NAMALWA (cell line): ENCODE measurements around the gene IL10RA.
"Not testable (repeated sequence)": the region's sequence is repeated elsewhere in the genome, so short reads cannot be mapped to it uniquely, and the experiment has no call there.

Source experiments
- DNase-seq: peaks from one replicate; pipeline ENCODE4 v3.0.0-alpha.2; 2015; ENCODE audit warnings: low spot score

Gene IL10RA

DNA sequence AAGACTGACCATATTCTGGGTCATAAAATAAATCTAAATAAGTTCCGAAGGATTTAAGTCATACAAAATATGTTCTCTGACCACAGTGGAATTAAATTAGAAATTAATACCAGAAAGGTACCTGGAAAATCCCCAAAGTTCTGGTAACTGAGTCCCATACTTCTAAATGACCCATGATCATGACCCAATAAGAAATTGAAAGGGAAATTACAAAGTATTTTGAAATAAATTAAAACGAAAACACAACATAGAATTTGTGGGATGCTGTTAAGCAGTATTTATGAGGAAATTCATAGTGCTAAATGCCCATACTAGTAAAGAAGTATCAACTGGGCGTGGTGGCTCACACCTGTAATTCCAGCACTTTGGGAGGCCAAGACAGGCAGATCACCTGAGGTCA lies 23.4 kb upstream of the IL10RA start:
- no peak for DNase-seq

DNA sequence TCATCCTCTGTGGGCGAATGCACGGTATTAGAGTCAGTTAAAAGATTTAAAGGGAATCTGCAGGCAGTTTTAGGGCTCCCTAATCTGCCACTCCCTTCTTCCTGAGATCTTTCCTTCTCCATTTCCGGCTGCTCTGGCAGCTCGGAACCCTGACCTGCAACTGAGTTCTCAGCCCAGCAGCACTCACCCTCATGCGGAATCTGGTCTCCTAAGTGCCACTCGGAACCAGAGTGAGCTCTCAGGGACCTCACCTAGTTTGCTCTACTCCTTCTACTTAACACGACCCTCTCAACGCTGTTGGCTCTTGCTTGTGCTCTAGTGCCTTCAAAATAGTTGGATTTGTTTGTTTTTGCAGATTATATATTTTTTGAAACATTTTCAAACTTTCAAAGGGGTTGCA lies 19.3 kb upstream of the IL10RA start:
- no peak for DNase-seq

DNA sequence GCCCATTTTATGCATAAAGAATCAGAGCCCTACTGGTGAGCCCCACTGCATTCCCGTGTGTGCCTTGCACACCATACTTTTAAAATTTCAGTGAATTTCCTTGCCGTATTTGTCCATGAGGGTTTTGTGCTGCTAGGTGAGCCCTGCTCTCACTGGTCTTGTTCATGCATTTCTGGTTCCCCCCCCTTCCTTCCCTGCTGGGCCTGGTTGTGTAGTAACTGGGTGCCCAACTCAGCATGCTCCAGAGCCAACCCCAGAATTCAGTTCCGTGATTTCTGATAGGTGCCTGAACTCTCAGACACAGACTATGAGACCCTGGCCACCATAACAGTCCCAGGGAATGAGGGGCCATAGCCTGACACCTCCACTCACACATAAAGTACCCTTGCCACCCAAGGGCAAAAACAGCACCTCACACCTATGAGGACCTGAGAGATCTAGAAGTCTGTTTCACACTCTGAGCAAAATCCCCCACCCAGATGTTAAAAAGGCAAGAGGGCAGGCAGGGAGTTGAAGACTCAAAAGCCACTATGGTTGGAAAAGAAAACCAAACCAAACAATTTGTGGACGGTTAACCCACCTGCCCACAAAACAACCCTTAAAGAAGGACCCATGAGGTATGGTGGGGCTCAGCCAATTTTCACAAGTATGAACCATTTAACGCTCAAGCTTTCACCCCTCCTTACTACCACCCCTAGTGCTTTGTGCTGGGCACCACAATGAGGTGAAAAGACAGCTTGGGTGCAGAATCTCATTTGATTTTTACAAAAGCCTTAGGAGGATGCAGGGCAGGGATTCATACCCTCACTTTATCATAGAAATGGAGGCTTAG lies 16.8 kb upstream of the IL10RA start:
- no peak for DNase-seq

DNA sequence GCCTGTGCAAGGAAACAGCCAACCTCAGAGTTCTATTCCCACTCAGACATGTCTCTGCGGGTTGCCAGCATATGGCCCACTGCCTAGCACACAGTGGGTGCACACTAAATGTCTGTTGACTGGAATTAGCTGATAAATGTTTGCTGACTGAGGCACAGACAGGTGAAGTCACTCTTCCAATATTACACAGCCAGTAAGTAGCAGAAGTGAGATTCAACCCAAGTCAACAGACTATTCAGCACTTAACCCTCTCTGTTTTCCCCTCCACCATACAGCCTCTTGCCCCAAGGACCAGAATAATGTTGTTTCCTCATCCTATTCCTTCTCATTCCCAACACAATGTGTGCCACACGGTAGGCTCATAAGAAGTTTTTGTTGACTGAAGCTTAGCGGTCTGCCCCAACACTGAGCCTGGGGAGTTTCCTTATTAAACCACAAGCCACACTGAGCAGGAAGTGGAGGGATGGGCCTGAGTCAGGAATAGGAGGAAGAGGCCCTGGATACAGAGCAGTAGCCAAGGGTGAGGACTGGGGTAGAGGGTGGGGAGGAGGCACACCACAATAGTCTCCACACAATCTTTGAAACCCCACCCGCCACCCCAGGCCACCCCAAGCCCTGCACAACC lies 15.7 kb upstream of the IL10RA start:
- DNase-seq, result no peak

DNA sequence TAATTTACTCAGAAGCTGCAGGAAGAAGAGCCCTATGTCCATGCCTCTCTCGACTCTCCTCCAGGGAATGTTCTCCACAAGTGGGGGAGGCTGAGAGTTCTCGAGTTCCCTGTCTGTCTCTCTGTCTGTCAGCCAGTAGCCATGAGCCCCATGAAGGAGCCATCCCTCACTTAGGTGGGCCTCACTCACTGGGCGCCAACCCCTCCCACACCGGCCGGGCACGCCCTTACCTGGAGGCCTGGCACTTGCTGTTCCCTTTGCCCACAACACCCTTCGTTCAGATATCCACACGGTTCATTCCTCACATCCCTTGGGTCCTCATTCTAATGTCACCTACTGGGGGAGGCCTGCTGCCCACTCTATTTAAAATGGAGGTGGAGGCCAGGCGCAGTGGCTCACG lies 14.2 kb upstream of the IL10RA start:
- no peak for DNase-seq

DNA sequence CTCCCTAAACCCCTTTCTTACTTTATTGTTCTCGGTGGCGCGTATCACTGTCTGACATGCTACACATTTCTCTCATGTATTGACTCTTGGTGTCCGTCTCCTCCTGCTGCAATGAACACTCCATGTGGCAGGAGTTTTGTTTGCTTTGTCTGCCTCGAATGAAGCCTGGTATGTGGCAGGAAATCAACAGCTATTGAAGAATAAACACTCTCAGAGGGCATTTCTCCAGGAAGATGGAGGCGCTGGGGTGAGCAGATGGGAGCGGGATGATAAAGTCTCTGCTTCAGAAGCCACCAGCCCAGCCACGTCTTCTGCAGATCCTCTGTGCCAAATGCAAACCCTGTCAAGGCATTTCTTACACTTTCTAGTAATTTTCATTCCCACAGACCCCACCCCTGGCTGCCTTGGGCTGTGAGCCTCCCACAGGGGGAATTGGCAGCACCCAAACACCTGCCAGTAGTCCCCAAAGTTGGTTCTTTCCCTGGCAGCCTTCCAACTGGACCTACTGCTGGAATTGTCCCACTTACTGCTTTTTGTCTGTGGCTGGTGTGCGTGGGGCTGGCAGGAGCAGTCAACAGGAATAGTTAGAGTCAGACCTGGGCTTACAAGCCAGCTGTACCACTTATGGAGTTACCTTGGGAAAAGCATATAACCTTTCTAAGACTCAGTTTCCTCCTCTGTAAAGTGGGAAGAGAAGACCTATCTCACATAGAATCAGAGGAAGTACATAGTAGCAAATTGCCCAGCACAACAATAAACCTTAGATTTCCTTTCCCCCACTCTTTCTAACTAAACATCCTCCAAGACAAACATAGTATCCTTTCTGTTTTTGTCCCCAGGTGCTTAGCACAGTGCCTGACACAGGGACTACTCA lies 13.3 kb upstream of the IL10RA start:
- no peak for DNase-seq

DNA sequence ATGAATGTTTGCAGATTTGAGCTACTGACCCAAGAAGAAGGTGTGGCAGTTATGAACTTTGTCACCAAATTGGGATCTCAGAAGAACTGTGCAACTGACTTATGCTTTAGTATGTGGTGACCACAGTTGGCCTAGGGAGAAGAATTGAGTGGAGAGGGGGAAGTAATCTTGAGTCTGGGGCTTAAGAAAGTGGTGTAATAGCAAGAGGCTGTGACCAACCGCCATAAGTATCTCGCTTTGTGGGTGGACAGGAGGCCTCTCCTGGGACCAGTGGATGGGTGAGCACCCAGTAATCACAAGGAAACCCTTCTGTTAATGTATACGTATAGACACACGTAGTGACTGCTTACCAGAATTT lies 12.7 kb upstream of the IL10RA start:
- no peak for DNase-seq

DNA sequence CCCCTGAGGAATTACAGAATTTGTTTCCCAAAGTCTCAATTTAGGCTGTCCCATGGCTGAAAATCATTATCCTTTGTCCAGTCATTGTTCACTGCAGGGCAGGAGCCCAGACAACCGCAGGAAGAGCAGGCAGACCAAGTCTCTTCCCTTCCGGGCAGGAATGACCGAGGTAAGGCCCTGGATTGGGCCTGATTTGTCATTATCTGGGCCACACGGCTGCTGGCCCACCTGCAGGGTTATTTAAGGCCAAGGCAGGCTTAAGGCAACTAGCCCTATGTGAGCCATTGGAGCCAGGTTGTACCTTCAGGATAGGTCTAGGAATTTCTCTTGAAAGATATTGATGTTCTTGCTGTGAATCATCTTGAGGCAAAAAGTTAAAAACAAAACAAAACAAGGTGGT lies 9.7 kb upstream of the IL10RA start:
- DNase-seq, result no peak

DNA sequence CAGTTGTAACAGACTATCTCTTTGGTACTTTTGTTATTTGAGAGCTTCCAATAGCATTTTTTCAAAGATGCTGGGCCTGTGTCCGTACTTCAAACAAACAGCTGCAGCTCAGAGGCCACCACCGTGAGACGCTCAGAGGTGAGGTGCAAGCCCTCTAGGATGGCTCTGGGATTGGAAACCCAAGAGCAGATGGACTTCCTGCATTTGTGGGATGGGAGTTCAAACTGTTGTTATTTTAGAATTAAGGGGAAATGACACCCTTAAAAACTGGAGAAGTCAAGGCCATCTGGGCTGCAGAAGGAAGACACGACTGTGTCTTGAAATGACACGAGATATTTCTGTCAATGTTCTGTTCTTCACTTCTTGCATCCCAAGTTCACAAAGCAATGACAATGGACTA lies 9.2 kb upstream of the IL10RA start:
- no peak for DNase-seq

DNA sequence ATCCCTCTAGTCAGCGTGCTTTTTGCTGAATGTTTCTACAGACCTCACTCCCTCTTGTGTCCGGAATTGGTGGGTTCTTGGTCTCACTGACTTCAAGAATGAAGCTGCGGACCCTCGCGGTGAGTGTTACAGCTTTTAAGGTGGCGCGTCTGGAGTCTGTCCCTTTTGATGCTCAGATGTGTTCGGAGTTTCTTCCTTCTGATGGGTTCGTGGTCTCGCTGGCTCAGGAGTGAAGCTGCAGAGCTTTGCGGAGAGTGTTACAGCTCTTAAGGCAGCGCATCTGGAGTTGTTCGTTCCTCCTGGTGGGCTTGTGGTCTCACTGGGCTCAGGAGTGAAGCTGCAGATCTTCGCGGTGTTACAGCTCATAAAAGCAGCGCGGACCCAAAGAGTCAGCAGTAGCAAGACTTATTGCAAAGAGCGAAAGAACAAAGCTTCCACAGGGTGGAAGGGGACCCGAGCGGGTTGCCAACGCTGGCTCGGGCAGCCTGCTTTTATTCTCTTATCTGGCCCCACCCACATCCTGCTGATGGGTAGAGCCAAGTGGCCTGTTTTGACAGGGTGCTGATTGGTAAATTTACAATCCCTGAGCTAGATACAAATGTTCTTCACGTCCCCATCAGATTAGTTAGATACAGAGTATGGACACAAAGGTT lies 8.5 kb upstream of the IL10RA start:
- DNase-seq, result not testable (repeated sequence)

DNA sequence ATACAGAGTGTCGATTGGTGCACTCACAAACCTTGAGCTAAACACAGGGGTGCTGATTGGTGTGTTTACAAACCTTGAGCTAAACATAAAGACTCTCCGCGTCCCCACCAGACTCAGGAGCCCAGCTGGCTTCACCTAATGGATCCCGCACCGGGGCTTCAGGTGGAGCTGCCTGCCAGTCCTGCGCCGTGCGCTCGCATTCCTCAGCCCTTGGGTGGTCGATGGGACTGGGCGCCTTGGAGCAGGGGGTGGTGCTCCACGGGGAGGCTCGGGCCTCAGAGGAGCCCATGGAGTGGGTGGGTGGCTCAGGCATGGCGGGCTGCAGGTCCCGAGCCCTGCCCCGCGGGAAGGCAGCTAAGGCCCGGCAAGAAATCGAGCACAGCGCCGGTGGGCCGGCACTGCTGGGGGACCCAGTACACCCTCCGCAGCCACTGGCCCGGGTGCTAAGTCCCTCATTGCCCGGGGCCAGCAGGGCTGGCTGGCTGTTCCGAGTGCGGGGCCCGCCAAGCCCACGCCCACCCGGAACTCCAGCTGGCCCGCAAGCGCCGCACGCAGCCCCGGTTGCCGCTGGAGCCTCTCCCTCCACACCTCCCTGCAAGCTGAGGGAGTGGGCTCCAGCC lies 7.8 kb upstream of the IL10RA start:
- not testable (repeated sequence) for DNase-seq

DNA sequence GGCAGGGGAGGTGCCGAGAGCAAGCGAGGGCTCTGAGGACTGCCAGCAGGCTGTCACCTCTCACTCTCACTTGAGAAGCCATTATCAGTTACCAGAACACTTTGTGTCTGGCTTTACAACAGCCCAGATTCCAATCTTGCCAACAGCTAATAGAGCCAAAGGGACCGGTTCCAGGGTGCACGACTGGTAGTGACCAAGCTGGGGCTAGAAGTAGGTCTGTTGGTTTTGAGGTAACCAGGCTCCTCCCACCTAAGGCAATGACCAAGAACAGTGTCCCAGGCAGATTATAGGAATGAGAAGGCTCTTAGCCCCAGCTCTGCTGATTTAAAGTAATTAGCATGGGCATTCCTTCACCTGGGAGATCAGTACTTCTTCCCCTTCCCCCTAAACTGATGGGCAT lies 7.2 kb upstream of the IL10RA start:
- DNase-seq, result no peak

DNA sequence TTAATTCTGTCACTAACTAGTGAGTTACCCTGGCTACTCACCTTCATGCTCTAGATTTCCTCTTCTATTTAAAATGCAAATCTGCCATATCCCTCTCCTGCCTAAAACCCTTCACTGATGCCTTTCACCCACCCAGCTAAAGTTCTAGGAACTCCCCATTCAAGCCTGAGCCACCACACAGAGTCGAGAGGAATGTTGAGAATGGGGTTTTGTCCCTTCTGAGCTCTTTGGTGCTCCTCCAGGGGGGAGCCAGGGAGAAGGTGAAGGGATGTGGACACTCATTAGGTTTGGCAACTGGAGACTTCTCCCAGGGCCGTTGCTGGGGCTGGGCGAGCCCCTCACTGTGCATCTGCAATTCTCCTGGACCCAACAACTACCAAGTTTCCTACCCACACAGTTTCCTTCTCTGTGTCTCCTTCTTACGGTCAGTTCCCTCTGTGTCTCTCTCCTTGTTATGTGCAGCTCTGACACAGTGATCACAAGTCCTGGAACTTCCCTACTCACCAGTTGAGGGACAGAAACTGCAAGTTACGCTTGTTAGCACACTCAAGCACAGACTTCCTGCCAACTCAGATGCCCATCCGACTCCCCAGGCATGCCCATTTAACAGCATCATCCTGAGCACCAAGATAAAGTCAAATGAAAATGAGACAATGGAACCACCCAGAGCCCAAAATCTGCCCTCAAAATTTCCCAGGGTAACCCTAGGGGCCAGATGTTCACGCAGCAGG lies 6.5 kb upstream of the IL10RA start:
- DNase-seq, result no peak

DNA sequence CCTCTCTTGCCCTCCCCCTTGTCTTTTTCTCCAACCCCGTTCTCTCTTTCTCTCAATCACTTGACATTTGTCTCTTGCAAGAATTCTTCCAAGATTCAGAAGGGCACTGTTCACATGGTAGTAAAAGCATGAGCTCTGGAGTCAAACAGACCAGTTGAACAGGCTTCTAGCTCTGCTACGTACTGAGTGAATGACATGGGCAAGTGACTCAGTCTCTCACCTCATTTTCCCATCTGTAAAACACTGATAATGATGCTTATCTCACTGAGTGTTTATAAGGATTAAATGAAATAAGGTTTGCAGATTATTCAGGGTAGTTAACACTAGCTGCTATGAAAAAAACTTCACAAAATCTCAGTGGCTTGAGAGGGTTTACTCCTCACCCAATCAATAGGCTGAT lies 5.9 kb upstream of the IL10RA start:
- no peak for DNase-seq

DNA sequence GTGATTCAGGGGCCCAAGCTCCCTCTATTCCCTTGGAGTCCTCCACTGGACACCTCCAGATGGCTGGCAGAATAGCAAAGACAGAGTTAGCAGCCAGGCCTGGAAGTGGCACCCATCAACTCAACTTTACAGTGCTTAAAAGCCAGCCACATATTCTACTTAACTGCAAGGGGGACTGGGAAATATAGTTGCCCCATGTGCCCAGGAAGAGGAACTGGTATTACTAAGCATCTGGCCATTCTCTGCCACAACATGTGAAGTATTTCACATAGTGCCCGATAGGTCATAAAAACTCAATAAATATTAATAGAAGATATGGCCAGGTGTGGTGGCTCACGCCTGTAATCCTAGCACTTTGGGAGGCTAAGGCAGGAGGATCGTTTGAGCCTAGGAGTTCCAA lies 5.5 kb upstream of the IL10RA start:
- no peak for DNase-seq

DNA sequence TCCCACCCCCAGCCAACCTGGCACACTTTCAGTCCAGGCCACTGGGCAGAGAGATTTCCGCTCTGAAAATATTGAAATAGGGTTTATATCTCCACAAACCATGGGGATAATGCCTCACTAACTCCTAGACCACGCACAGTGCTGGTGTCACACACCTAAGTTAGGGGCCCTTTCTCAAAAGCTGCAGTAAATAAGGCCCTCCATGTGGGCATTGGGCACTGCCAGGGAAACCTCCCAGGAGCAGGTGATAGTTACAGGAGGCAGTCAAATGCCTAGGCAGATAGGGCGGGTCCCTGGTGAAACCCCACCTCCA lies 3.1 kb upstream of the IL10RA start:
- DNase-seq, result no peak

DNA sequence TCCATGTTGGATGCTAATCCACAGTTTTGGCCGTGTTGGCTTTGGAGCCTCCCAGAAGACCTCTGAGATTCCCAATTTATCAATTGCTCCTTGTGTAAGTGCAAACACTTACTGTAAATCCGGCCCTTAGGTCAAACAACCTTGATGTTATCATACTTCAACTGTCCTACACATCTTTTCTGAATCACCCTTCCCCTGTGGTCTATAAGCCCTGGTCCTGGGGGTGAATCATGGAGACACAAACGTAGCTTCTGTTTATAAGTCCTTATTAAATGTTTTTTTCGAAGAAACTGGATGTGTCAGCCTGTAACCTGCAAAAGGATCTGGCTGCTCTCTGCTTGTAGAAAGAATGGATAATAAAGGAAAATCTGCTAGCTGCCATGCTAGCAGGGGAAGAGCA lies 1.7 kb upstream of the IL10RA start:
- no peak for DNase-seq

DNA sequence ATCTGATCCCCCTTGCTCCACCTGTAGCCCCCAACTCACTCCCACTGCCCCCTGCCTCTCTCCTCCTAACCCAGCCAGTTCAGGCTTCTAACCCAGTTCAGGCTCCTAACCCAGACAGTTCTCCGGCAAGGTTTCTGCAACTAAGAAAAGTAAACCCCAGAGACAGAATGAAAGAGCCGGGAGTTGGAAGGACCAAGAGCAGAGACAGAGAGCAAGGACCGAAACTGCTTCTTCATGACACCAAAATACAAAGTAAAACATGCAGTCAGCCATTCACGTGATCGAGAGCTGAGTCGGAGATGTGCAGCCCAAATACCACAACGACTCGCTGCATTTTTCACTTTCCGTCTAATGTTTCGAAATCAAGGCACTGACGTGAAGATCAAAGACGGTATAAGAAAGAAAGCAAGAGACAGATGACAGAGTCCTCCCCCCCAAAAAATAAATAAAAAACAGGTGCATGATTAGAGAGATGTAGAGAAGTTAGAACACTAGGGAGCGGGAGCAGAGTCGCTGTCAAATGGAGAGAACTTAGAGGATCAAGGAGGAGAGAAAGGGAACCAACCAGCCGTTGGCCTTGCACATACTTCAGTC lies 884 bp downstream of the IL10RA start:
- DNase-seq, result peak; percentile 75

DNA sequence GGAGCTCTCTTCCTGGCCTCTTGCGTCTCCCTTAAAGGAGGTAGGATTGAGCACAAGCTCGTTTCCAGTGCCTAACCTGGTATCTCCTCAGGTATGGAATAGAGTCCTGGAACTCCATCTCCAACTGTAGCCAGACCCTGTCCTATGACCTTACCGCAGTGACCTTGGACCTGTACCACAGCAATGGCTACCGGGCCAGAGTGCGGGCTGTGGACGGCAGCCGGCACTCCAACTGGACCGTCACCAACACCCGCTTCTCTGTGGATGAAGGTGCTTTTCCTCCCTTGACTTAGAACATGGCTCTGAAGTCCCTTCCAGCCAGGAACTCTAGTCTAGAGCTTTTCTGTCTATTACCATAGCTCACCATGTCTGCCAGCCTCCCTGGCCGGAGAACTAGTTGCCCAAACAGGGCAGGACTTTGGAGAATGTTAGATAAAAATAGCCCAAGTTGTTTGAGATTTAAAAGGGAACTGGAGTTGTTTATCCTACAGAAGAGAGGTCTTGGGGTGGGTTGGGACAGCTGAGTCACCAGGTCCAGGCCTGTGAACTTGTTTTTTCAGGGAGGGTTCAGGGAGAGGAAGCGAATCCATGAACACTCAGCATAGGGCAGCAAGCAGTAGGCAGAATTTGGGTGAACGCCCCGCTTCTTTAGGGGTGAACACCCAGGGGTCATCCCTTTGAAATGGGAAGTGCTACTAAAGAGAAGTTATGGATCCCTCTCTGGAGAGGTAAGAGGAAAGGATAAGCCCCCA lies 3.3 kb downstream of the IL10RA start:
- DNase-seq, result no peak

DNA sequence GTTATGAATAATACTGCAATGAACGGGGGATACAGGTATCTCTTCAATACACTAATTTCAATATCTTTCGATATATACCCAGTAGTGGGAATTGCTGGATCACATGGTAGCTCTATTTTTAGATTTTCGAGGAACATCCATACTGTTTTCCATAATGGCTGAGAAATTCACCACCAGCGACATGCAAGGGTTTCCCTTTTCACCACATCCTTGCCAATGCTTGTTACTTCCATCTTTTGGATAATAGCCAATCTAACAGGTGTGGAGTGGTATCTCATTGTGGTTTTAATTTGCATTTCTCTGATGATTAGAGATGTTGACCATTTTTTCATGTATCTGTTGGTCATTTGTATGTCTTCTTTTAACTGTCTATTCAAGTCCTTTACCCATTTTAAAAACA lies 5.9 kb downstream of the IL10RA start:
- DNase-seq, result peak; percentile 47
